IMR-90 (cell line): Measurements from ENCODE around the gene ROBO1. TPM values are rescaled to one million over a fixed set of nuclear protein-coding genes. Genes with fewer than 3 reads are reported as not detected.

Experiments used
- ATAC-seq: fragments of 200-7000 bp; cut with Tn5 transposase; 2 replicates; pipeline ENCODE4 v1.9.1; 2020; ENCODE audit warnings: low read depth, mild to moderate bottlenecking, moderate library complexity
- BruUV-seq: library from RNA; stranded (reverse); fragments of 400-500 nt; replicated peaks from 2 replicates; lab custom pipeline; 2021; lab: Mats Ljungman, UMichigan
- CTCF ChIA-PET: fragments of 300-600 bp; formaldehyde crosslinking; extraction: SDS; loops from one replicate; lab custom pipeline; 2021; ENCODE audit warnings: antibody characterized with exemption; lab: Yijun Ruan, JAX
- POLR2A ChIA-PET: fragments of 300-600 bp; sonication (Branson Sonifier 250); formaldehyde crosslinking; loops from one replicate; lab custom pipeline; 2022; ENCODE audit warnings: antibody characterized with exemption; ENCODE audit not compliant: unreplicated experiment; lab: Charles Lee
- DNase-seq: peaks from one replicate; pipeline ENCODE4 v3.0.0; 2013
- H2AFZ ChIP-seq: replicated peaks from 2 replicates; pipeline ENCODE3; 2013; ENCODE audit warnings: low read length, mild to moderate bottlenecking; ENCODE audit not compliant: poor library complexity
- H2AK5ac ChIP-seq: 2 replicates; pipeline ENCODE4 v1.6.1; 2013; ENCODE audit warnings: low read depth, low read length, inconsistent platforms
- H2AK9ac ChIP-seq: replicated peaks from 2 replicates; pipeline ENCODE3; 2013; ENCODE audit warnings: mild to moderate bottlenecking, low read depth, low read length, moderate library complexity; ENCODE audit not compliant: poor library complexity
- H2BK120ac ChIP-seq: 2 replicates; pipeline ENCODE4 v1.6.1; 2013; ENCODE audit warnings: low read depth, low read length, inconsistent platforms
- H2BK15ac ChIP-seq: 3 replicates; pipeline ENCODE4 v1.6.1; 2013; ENCODE audit warnings: low read depth, low read length, inconsistent platforms
- H2BK20ac ChIP-seq: 2 replicates; pipeline ENCODE4 v1.6.1; 2013; ENCODE audit warnings: low read depth, mild to moderate bottlenecking, inconsistent platforms, low read length, moderate library complexity
- H2BK5ac ChIP-seq: 2 replicates; pipeline ENCODE4 v1.6.1; 2013; ENCODE audit warnings: mild to moderate bottlenecking, low read depth, low read length, inconsistent platforms; ENCODE audit not compliant: poor library complexity, severe bottlenecking
- H3K14ac ChIP-seq: replicated peaks from 2 replicates; pipeline ENCODE4 v1.6.1; 2013; ENCODE audit warnings: low read depth, low read length, inconsistent platforms
- H3K18ac ChIP-seq: 2 replicates; pipeline ENCODE4 v1.6.1; 2013; ENCODE audit warnings: low read depth, low read length, control low read depth
- H3K23ac ChIP-seq: 2 replicates; pipeline ENCODE4 v1.6.1; 2013; ENCODE audit warnings: low read depth, low read length, inconsistent platforms
- H3K27ac ChIP-seq: 2 replicates; pipeline ENCODE4 v1.5.1; 2013; ENCODE audit warnings: mild to moderate bottlenecking, control low read depth, low read length; ENCODE audit not compliant: insufficient read depth
- H3K27me3 ChIP-seq: 2 replicates; pipeline ENCODE4 v1.6.1; 2013; ENCODE audit warnings: low read length; ENCODE audit not compliant: control insufficient read depth, insufficient read depth
- H3K36me3 ChIP-seq: 2 replicates; pipeline ENCODE4 v1.6.1; 2013; ENCODE audit warnings: low read length, mixed read lengths; ENCODE audit not compliant: control insufficient read depth, insufficient read depth
- H3K4ac ChIP-seq: 2 replicates; pipeline ENCODE4 v1.6.1; 2013; ENCODE audit warnings: low read depth, low read length, inconsistent platforms
- H3K4me1 ChIP-seq: 2 replicates; pipeline ENCODE4 v1.6.1; 2013; ENCODE audit warnings: low read length, mixed read lengths; ENCODE audit not compliant: control insufficient read depth, insufficient read depth
- H3K4me2 ChIP-seq: 2 replicates; pipeline ENCODE4 v1.6.1; 2013; ENCODE audit warnings: low read depth, mild to moderate bottlenecking, control low read depth, low read length, moderate library complexity
- H3K4me3 ChIP-seq: 2 replicates; pipeline ENCODE4 v1.5.1; 2013; ENCODE audit warnings: low read depth, mild to moderate bottlenecking, control low read depth, low read length, moderate library complexity; ENCODE audit not compliant: insufficient read depth
- H3K56ac ChIP-seq: 2 replicates; pipeline ENCODE4 v1.6.1; 2013; ENCODE audit warnings: low read length, inconsistent platforms; ENCODE audit not compliant: insufficient read depth; ENCODE audit errors: extremely low read depth
- H3K79me1 ChIP-seq, 2 experiments: 2 replicates each; pipeline ENCODE4 v1.6.1; 2013; ENCODE audit warnings: low read length in 2 of 2, inconsistent platforms in 1 of 2, low read depth in 1 of 2
- H3K9ac ChIP-seq: 2 replicates; pipeline ENCODE4 v1.6.1; 2013; ENCODE audit warnings: low read depth, low read length, control low read depth
- H3K9me1 ChIP-seq: 2 replicates; pipeline ENCODE4 v1.6.1; 2013; ENCODE audit warnings: low read length, inconsistent platforms; ENCODE audit not compliant: insufficient read depth
- H3K9me3 ChIP-seq: 2 replicates; pipeline ENCODE4 v1.6.1; 2013; ENCODE audit warnings: low read length; ENCODE audit not compliant: control insufficient read depth, insufficient read depth
- H4K20me1 ChIP-seq: 2 replicates; pipeline ENCODE4 v1.6.1; 2013; ENCODE audit warnings: low read length, inconsistent platforms; ENCODE audit not compliant: insufficient read depth
- H4K5ac ChIP-seq: 2 replicates; pipeline ENCODE4 v1.6.1; 2013; ENCODE audit warnings: mild to moderate bottlenecking, low read depth, low read length, control low read depth
- H4K8ac ChIP-seq, 2 experiments: 2 replicates each; pipeline ENCODE4 v1.6.1; 2013; ENCODE audit warnings: low read depth in 2 of 2, low read length in 2 of 2, control low read depth in 1 of 2, inconsistent platforms in 1 of 2
- H4K91ac ChIP-seq: 2 replicates; pipeline ENCODE4 v1.6.1; 2013; ENCODE audit warnings: low read depth, low read length, inconsistent platforms; ENCODE audit not compliant: insufficient read depth
- BHLHE40 ChIP-seq: fragments of 150-350 bp; IDR thresholded peaks from 2 replicates; pipeline ENCODE4 v1.6.1; 2016; ENCODE audit warnings: mild to moderate bottlenecking, low read depth, low read length
- CEBPB ChIP-seq: IDR thresholded peaks from 2 replicates; pipeline ENCODE4 v1.6.1; 2012; ENCODE audit warnings: low read depth, low read length, improper control_type of control experiment
- CHD1 ChIP-seq: IDR thresholded peaks from 2 replicates; pipeline ENCODE4 v1.6.1; 2012; ENCODE audit warnings: low read depth, low read length, improper control_type of control experiment
- FOS ChIP-seq: fragments of 150-350 bp; IDR thresholded peaks from 2 replicates; pipeline ENCODE4 v1.6.1; 2016; ENCODE audit warnings: low read depth, low read length
- MAFK ChIP-seq: IDR thresholded peaks from 2 replicates; pipeline ENCODE4 v1.6.1; 2012; ENCODE audit warnings: low read depth, low read length, improper control_type of control experiment
- MAZ ChIP-seq: IDR thresholded peaks from 2 replicates; pipeline ENCODE4 v1.6.1; 2012; ENCODE audit warnings: low read depth, mild to moderate bottlenecking, low read length, improper control_type of control experiment, moderate library complexity, borderline replicate concordance
- MXI1 ChIP-seq: IDR thresholded peaks from 2 replicates; pipeline ENCODE4 v1.6.1; 2012; ENCODE audit warnings: low read depth, mild to moderate bottlenecking, low read length, moderate library complexity, borderline replicate concordance
- NFE2L2 ChIP-seq: fragments of 150-350 bp; IDR thresholded peaks from 2 replicates; pipeline ENCODE4 v1.6.1; 2016; ENCODE audit warnings: low read depth, mild to moderate bottlenecking, low read length
- POLR2A ChIP-seq: IDR thresholded peaks from 2 replicates; pipeline ENCODE4 v1.6.1; 2012; ENCODE audit warnings: mild to moderate bottlenecking, low read depth, low read length
- RAD21 ChIP-seq: IDR thresholded peaks from 2 replicates; pipeline ENCODE4 v1.6.1; 2012; ENCODE audit warnings: low read length, improper control_type of control experiment
- RCOR1 ChIP-seq: IDR thresholded peaks from 2 replicates; pipeline ENCODE4 v1.6.1; 2012; ENCODE audit warnings: mild to moderate bottlenecking, low read length, improper control_type of control experiment; ENCODE audit not compliant: insufficient replicate concordance
- RFX5 ChIP-seq: IDR thresholded peaks from 2 replicates; pipeline ENCODE4 v1.8.0; 2012; ENCODE audit warnings: low read depth, mild to moderate bottlenecking, low read length, moderate library complexity
- SMC3 ChIP-seq: fragments of 150-350 bp; IDR thresholded peaks from 2 replicates; pipeline ENCODE4 v1.6.1; 2016; ENCODE audit warnings: low read depth, mild to moderate bottlenecking, antibody characterized with exemption, low read length, moderate library complexity
- WGBS, 2 experiments: methylation state at CpG; one replicate each; pipeline versions ENCODE4 v1.1.5 to v1.1.7; 2013; ENCODE audit warnings: missing lambda C conversion rate in 2 of 2; ENCODE audit not compliant: insufficient read length in 1 of 2; ENCODE audit errors: extremely low coverage in 2 of 2; 5-methylcytosine and 5-hydroxymethylcytosine counted together
- dilution Hi-C: fragments of 300-500 bp; cut with HindIII; formaldehyde crosslinking; loops from one replicate; pipeline ENCODE4 v1.14.3; 2018; ENCODE audit warnings: low sequenced_read_pairs; ENCODE audit not compliant: unreplicated experiment
- in situ Hi-C: fragments of 300-500 bp; cut with MboI; formaldehyde crosslinking; loops from 3 replicates; pipeline ENCODE4 v1.14.3; 2019; ENCODE audit warnings: low sequenced_read_pairs, inconsistent platforms, mixed read lengths
- intact Hi-C: fragments of 100-400 bp; cut with micrococcal nuclease; formaldehyde crosslinking; loops from 2 replicates; pipeline ENCODE4 v1.10.0; 2022
- polyA plus RNA-seq, 3 experiments: library from polyadenylated mRNA; depleted of rRNA; stranded (reverse); fragments of >200 nt; gene quantifications; 2 replicates each; pipeline ENCODE4 v1.2.3, GENCODE V29; 2012; ENCODE audit warnings: low replicate concordance in 1 of 3
- total RNA-seq: library from RNA; depleted of rRNA; stranded (reverse); fragments of >200 nt; gene quantifications from 2 replicates; pipeline ENCODE4 v1.2.3, GENCODE V29; 2012
- TF ChIP-seq, protein P1 (sequence below): fragments of 150-350 bp; IDR thresholded peaks from 2 replicates; pipeline ENCODE4 v1.6.1; 2017; ENCODE audit warnings: mild to moderate bottlenecking, antibody characterized with exemption, low read length, low read depth
- TF ChIP-seq, protein P2 (sequence below): fragments of 150-350 bp; IDR thresholded peaks from 2 replicates; pipeline ENCODE4 v1.6.1; 2016; ENCODE audit warnings: low read depth, mild to moderate bottlenecking, low read length, moderate library complexity, borderline replicate concordance
- TF ChIP-seq, protein P3 (sequence below): conservative IDR thresholded peaks from 2 replicates; pipeline ENCODE4 v1.5.1; 2012; ENCODE audit warnings: mild to moderate bottlenecking, low read depth, low read length, improper control_type of control experiment

ROBO1 gene
- total and polyA plus RNA-seq, 2 of the 4 experiments (the other 2 are of a cell fraction), result 24.1 to 53.9 TPM

DNA sequence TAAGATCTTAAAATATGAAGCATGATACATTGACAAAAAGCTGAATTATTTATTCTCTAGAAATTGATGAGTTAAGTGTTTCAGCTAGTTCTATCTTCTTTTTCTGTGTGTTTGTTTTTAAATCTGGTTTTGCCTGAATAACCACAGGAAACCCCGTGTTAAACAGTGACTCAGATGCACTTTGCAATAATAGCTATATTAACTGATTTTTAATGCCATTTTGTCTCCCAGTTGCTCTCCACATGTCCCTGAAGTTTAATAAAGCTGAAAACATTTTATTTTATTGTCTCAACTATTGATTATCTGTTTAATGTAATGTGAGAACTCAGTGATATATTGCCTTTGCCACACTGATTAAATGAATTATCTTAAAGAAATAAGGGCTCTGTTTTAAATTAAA lies 42.8 kb upstream of the ROBO1 start:
- intact Hi-C loops, result no loop called here
- Histone ChIP-seq H3K36me3 (no peaks in the 10 kb centered on the region), H3K14ac (no peak overlapping the region), H4K8ac (no peak overlapping the region), H3K4me2 (no peak overlapping the region), H3K27me3 (no peaks in the 10 kb centered on the region), H2AFZ (no peak overlapping the region), H3K4me1 (no peaks in the 10 kb centered on the region), H3K9me1 (no peaks in the 10 kb centered on the region), H3K9me3 (no peaks in the 10 kb centered on the region), H4K5ac (no peak overlapping the region), H2AK9ac (no peak overlapping the region), H3K4ac (no peak overlapping the region), H3K27ac (no peak overlapping the region), H2BK120ac (no peak overlapping the region), H2BK15ac (no peak overlapping the region), H4K20me1 (no peaks in the 10 kb centered on the region), H3K23ac (no peak overlapping the region), H3K79me1 (no peaks in the 10 kb centered on the region), H2BK5ac (no peak overlapping the region), H3K9ac (no peak overlapping the region), H2BK20ac (no peak overlapping the region), H2AK5ac (no peak overlapping the region), H3K56ac (no peak overlapping the region), H4K91ac (no peak overlapping the region), H3K18ac (no peak overlapping the region), H3K4me3 (no peak overlapping the region)
- no peak for ATAC-seq
- TF ChIP-seq NFE2L2 (no peak), RFX5 (no peak), CEBPB (no peak), RCOR1 (no peak), MXI1 (no peak), CHD1 (no peak), SMC3 (no peak), BHLHE40 (no peak), POLR2A (no peak), RAD21 (no peak), MAFK (no peak), FOS (no peak), MAZ (no peak)
- TF ChIP-seq, protein P1, sequence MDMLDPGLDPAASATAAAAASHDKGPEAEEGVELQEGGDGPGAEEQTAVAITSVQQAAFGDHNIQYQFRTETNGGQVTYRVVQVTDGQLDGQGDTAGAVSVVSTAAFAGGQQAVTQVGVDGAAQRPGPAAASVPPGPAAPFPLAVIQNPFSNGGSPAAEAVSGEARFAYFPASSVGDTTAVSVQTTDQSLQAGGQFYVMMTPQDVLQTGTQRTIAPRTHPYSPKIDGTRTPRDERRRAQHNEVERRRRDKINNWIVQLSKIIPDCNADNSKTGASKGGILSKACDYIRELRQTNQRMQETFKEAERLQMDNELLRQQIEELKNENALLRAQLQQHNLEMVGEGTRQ, result no peak
- TF ChIP-seq, protein P2, sequence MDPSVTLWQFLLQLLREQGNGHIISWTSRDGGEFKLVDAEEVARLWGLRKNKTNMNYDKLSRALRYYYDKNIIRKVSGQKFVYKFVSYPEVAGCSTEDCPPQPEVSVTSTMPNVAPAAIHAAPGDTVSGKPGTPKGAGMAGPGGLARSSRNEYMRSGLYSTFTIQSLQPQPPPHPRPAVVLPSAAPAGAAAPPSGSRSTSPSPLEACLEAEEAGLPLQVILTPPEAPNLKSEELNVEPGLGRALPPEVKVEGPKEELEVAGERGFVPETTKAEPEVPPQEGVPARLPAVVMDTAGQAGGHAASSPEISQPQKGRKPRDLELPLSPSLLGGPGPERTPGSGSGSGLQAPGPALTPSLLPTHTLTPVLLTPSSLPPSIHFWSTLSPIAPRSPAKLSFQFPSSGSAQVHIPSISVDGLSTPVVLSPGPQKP, result no peak
- TF ChIP-seq, protein P3, sequence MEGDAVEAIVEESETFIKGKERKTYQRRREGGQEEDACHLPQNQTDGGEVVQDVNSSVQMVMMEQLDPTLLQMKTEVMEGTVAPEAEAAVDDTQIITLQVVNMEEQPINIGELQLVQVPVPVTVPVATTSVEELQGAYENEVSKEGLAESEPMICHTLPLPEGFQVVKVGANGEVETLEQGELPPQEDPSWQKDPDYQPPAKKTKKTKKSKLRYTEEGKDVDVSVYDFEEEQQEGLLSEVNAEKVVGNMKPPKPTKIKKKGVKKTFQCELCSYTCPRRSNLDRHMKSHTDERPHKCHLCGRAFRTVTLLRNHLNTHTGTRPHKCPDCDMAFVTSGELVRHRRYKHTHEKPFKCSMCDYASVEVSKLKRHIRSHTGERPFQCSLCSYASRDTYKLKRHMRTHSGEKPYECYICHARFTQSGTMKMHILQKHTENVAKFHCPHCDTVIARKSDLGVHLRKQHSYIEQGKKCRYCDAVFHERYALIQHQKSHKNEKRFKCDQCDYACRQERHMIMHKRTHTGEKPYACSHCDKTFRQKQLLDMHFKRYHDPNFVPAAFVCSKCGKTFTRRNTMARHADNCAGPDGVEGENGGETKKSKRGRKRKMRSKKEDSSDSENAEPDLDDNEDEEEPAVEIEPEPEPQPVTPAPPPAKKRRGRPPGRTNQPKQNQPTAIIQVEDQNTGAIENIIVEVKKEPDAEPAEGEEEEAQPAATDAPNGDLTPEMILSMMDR, result no peak
- dilution Hi-C loops, result no loop called here
- CTCF ChIA-PET, result no interaction called here
- in situ Hi-C loops, result no loop called here
- no TSS peak for BruUV-seq
- POLR2A ChIA-PET, result no interaction called here
- WGBS, 2 experiments, result no CpG with 5 or more reads among the region's 1 CpG
- no peak for DNase-seq
